B cell (primary cell): ENCODE data around the gene ILDR2. TPM values are rescaled to one million over a fixed set of nuclear protein-coding genes. Genes with fewer than 3 reads are reported as not detected.
A peak's percentile ranks its signal among the peaks of the same experiment; 100 is the strongest.

Source experiments
- ATAC-seq: fragments of 200-7000 bp; cut with Tn5 transposase; one replicate; pipeline ENCODE4 v1.10.0; 2021; ENCODE audit warnings: low read depth, mild to moderate bottlenecking, moderate number of reproducible peaks, moderate library complexity
- CTCF ChIA-PET: fragments of 350-600 bp; sonication (Branson Sonifier 250); formaldehyde crosslinking; loops from one replicate; lab custom pipeline; 2021; ENCODE audit warnings: antibody characterized with exemption, inconsistent platforms; lab: Charles Lee
- POLR2A ChIA-PET: fragments of 350-600 bp; sonication (Branson Sonifier 250); formaldehyde crosslinking; loops from one replicate; lab custom pipeline; 2021; ENCODE audit warnings: antibody characterized with exemption; lab: Charles Lee
- DNase-seq: peaks from one replicate; pipeline ENCODE4 v3.0.0; 2013
- H2AFZ ChIP-seq: 2 replicates; pipeline ENCODE4 v1.6.1; 2012; ENCODE audit warnings: mild to moderate bottlenecking, low read depth, low read length; ENCODE audit not compliant: insufficient read depth, poor library complexity, severe bottlenecking
- H3K27ac ChIP-seq, 2 donors: 1 replicate in 1 of 2; 2 replicates in 1 of 2; pipeline ENCODE4 v1.5.1; 2012 to 2013; ENCODE audit warnings: low read length in 2 of 2, mild to moderate bottlenecking in 2 of 2, moderate library complexity in 1 of 2
- H3K27me3 ChIP-seq, 4 experiments: fragments of 200-600 bp in 1 of 4; sonication (generic) in 1 of 4; replicated peaks in 1 of 4; 1 replicate in 2 of 4; 2 replicates in 2 of 4; pipeline versions ENCODE4 v1.6.1 to v1.7.0; 2013 to 2016; ENCODE audit warnings: low read length in 3 of 4, mild to moderate bottlenecking in 2 of 4, mixed read lengths in 1 of 4, moderate library complexity in 1 of 4; ENCODE audit not compliant: insufficient read depth in 4 of 4, control insufficient read depth in 3 of 4; ENCODE audit errors: control extremely low read depth in 1 of 4
- H3K36me3 ChIP-seq, 2 experiments: replicated peaks in 1 of 2; 1 replicate in 1 of 2; 2 replicates in 1 of 2; pipeline versions ENCODE4 v1.6.1 to v1.7.1; 2013; ENCODE audit warnings: low read length in 1 of 2; ENCODE audit not compliant: insufficient read depth in 2 of 2, control insufficient read depth in 1 of 2; ENCODE audit errors: control extremely low read depth in 1 of 2, extremely low read depth in 1 of 2
- H3K4me1 ChIP-seq, 2 donors: fragments of 200-600 bp in 1 of 2; sonication (generic) in 1 of 2; 1 replicate in 1 of 2; 2 replicates in 1 of 2; pipeline versions ENCODE4 v1.5.1 to v1.6.1; 2013 to 2017; ENCODE audit warnings: low read length in 2 of 2; ENCODE audit not compliant: control insufficient read depth in 2 of 2, insufficient read depth in 2 of 2
- H3K4me2 ChIP-seq: replicated peaks from 2 replicates; pipeline ENCODE3; 2012; ENCODE audit warnings: mild to moderate bottlenecking, low read depth, low read length; ENCODE audit not compliant: poor library complexity, severe bottlenecking
- H3K4me3 ChIP-seq, 5 experiments: fragments of 200-600 bp in 1 of 5; sonication (generic) in 1 of 5; 1 replicate in 3 of 5; 2 replicates in 2 of 5; pipeline versions ENCODE4 v1.5.1 to v1.7.0; 2011 to 2016; ENCODE audit warnings: low read length in 4 of 5, mild to moderate bottlenecking in 4 of 5, low read depth in 2 of 5, control low read depth in 1 of 5, moderate library complexity in 1 of 5; ENCODE audit not compliant: insufficient read depth in 1 of 5; ENCODE audit errors: control extremely low read depth in 1 of 5, extremely low read depth in 1 of 5
- H3K79me2 ChIP-seq: fragments of 200-600 bp; sonication (generic); one replicate; pipeline ENCODE4 v1.6.0; 2016; ENCODE audit warnings: low read length; ENCODE audit not compliant: control insufficient read depth, insufficient read depth
- H3K9ac ChIP-seq: fragments of 200-600 bp; sonication (generic); 2 replicates; pipeline ENCODE4 v1.6.1; 2017; ENCODE audit warnings: mild to moderate bottlenecking, low read length, moderate library complexity
- H3K9me3 ChIP-seq, 3 donors: one replicate each; pipeline versions ENCODE4 v1.6.1 to v1.7.1; 2013; ENCODE audit warnings: low read length in 2 of 3; ENCODE audit not compliant: control insufficient read depth in 2 of 3, insufficient read depth in 1 of 3; ENCODE audit errors: control extremely low read depth in 1 of 3
- H4K20me1 ChIP-seq: 2 replicates; pipeline ENCODE4 v1.6.0; 2012; ENCODE audit warnings: mild to moderate bottlenecking, low read length; ENCODE audit not compliant: insufficient read depth, control insufficient read depth, poor library complexity, severe bottlenecking
- H3K27ac Mint-ChIP-seq: one replicate; pipeline ENCODE4 v1.8.0; 2021; ENCODE audit warnings: mixed read lengths
- H3K27me3 Mint-ChIP-seq: one replicate; pipeline ENCODE4 v1.8.0; 2021; ENCODE audit warnings: mixed read lengths
- H3K4me1 Mint-ChIP-seq: one replicate; pipeline ENCODE4 v1.8.0; 2021; ENCODE audit warnings: mixed read lengths
- H3K4me3 Mint-ChIP-seq: one replicate; pipeline ENCODE4 v1.8.0; 2021; ENCODE audit warnings: mixed read lengths
- H3K9me3 Mint-ChIP-seq: one replicate; pipeline ENCODE4 v1.8.0; 2022; ENCODE audit warnings: mixed read lengths; ENCODE audit not compliant: insufficient read depth
- EZH2 ChIP-seq: IDR thresholded peaks from 2 replicates; pipeline ENCODE4 v1.6.1; 2012; ENCODE audit warnings: borderline replicate concordance, low read depth, mild to moderate bottlenecking, moderate library complexity, low read length; ENCODE audit not compliant: insufficient read depth, poor library complexity, severe bottlenecking
- WGBS: methylation state at CpG from one replicate; pipeline ENCODE4 v1.1.5; 2013; ENCODE audit warnings: missing lambda C conversion rate; ENCODE audit not compliant: insufficient coverage; 5-methylcytosine and 5-hydroxymethylcytosine counted together
- intact Hi-C: fragments of 100-400 bp; cut with micrococcal nuclease; formaldehyde crosslinking; loops from one replicate; pipeline ENCODE4 v1.10.0; 2022
- polyA plus RNA-seq: library from polyadenylated mRNA; depleted of rRNA; stranded (reverse); fragments of >200 nt; gene quantifications from 2 replicates; pipeline ENCODE4 v1.2.3, GENCODE V29; 2012
- total RNA-seq, 2 donors: library from RNA; stranded (reverse); fragments of 120-200 nt in 1 of 2; gene quantifications; 1 replicate in 1 of 2; 2 replicates in 1 of 2; pipeline versions ENCODE4 v1.2.3 to v1.2.4, GENCODE V29; 2013 to 2022
- TF ChIP-seq, protein P1 (sequence below): fragments of 200-600 bp; IDR thresholded peaks from one replicate; pipeline ENCODE4 v1.8.0; 2022; ENCODE audit warnings: antibody characterized with exemption, mild to moderate bottlenecking

The ILDR2 gene
- total and polyA plus RNA-seq, 2 donors (not counting 1 experiment from before 2014, with no cell fraction given) = 0.01 TPM; not detected in 1

DNA sequence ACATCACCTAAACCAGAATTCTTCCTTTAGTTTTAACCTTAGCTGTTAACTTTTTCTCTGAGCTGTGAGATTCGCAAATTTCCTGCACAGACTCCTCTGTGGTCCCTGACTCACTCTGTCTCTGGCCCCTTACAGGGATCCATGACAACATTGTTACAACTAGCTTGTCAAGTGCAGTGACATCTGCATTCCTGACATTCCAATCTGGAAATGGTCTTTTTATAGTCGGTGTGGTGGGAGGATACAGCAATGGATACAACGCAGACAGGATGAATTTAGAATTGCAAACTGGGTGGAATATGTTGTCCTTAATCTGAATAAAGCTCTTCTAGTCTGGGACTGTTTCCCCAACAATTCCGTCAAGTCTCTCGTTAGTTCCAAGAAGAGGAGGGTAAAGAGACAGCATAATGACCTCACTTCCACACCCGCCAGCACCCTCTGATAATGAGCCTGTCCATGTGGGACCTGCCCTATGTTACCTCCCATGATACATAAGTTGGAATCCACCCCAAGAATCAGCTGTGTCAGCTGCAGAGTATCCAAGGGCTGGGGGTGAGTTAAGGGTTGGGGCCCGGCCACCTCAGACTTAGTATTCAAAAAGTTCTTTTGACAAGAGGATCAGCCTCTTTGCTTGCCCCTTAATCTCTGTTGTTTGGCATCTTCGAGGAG is 49.4 kb downstream of the ILDR2 start:
- intact Hi-C loops = loop anchor here (1.0 kb wide), 1 partner anchor 118 kb away; no protein-coding TSS in a partner anchor
- TF ChIP-seq, protein P1, sequence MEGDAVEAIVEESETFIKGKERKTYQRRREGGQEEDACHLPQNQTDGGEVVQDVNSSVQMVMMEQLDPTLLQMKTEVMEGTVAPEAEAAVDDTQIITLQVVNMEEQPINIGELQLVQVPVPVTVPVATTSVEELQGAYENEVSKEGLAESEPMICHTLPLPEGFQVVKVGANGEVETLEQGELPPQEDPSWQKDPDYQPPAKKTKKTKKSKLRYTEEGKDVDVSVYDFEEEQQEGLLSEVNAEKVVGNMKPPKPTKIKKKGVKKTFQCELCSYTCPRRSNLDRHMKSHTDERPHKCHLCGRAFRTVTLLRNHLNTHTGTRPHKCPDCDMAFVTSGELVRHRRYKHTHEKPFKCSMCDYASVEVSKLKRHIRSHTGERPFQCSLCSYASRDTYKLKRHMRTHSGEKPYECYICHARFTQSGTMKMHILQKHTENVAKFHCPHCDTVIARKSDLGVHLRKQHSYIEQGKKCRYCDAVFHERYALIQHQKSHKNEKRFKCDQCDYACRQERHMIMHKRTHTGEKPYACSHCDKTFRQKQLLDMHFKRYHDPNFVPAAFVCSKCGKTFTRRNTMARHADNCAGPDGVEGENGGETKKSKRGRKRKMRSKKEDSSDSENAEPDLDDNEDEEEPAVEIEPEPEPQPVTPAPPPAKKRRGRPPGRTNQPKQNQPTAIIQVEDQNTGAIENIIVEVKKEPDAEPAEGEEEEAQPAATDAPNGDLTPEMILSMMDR = no peak
- TF ChIP-seq EZH2 = no peak
- ChIA-PET CTCF (interaction anchor here (0.6 to 9.1 kb wide), 5 partner anchors 9 to 354 kb away, joined by 3 to 85 read pairs (median 4); no protein-coding TSS in a partner anchor), POLR2A (no interaction called here)
- peak overlapping the region; percentile 26 for H3K27ac Mint-ChIP-seq
- H3K27me3 Mint-ChIP-seq = peaks cover 14% of the 10 kb centered on the region
- WGBS = 95% methylated on average over 3 of the region's 8 CpGs
- Histone ChIP-seq H3K27ac (no peak overlapping the region), H3K4me3 (peak overlapping the region in 1 of 5 experiments; percentile 16), H2AFZ (no peak overlapping the region), H3K36me3 (no peaks in the 10 kb centered on the region), H3K9ac (no peak overlapping the region), H3K27me3 (peaks cover 0 to 11% (median 7%) of the 10 kb centered on the region in 4 experiments), H3K4me1 (peaks cover 26 to 36% of the 10 kb centered on the region in 2 donors), H3K79me2 (no peaks in the 10 kb centered on the region), H3K9me3 (peaks cover 0 to 10% (median 0%) of the 10 kb centered on the region in 3 donors), H4K20me1 (no peaks in the 10 kb centered on the region), H3K4me2 (peak overlapping the region; percentile 43)
- no peak overlapping the region for H3K4me3 Mint-ChIP-seq
- H3K9me3 Mint-ChIP-seq = no peaks in the 10 kb centered on the region
- ATAC-seq (no peak), DNase-seq (no peak)
- peaks cover 34% of the 10 kb centered on the region for H3K4me1 Mint-ChIP-seq
